H7 (cell line): ENCODE data around the gene BRD4. TPM values are rescaled to one million over a fixed set of nuclear protein-coding genes. Genes with fewer than 3 reads are reported as not detected.

Source experiments
- DNase-seq: peaks from one replicate; pipeline ENCODE4 v3.0.0; 2012
- H3K27me3 ChIP-seq: 2 replicates; pipeline ENCODE4 v1.6.0; 2011; ENCODE audit warnings: mild to moderate bottlenecking, low read length; ENCODE audit not compliant: control insufficient read depth, insufficient read depth
- H3K36me3 ChIP-seq: replicated peaks from 2 replicates; pipeline ENCODE4 v1.5.1; 2011; ENCODE audit warnings: low read length; ENCODE audit not compliant: control insufficient read depth, insufficient read depth
- H3K4me3 ChIP-seq: 2 replicates; pipeline ENCODE4 v1.5.1; 2011; ENCODE audit warnings: low read depth, mild to moderate bottlenecking, control low read depth, low read length, moderate library complexity; ENCODE audit not compliant: insufficient read depth
- total RNA-seq: library from RNA; depleted of rRNA; stranded (reverse); fragments of >200 nt; shearing (Covaris generic); gene quantifications from 2 replicates; pipeline ENCODE4 v1.2.3, GENCODE V29; 2014; rRNA removed

Gene BRD4
- 24.8 and 26.1 TPM in 2 replicates for total RNA-seq

GRCh38 chr19:15332311-15332996 is at the start of gene BRD4:
Gene BRD4 (minus strand): TSS chr19:15332539. CDS start chr19:15273099, 59,440 bp downstream.
- DNase-seq = peak; percentile 98
- H3K4me3 ChIP-seq = peak within 1 kb of the TSS; percentile 97
- H3K36me3 ChIP-seq = no peaks in the 10 kb centered on the region

GRCh38 chr19:15381864-15382263 is 49.5 kb upstream of the BRD4 start:
- H3K27me3 ChIP-seq = no peaks in the 10 kb centered on the region
- no peak overlapping the region for H3K4me3 ChIP-seq
- 0 out of 2 replicates have a peak, but pooled peaks cover 1% of the 10 kb centered on the region for H3K36me3 ChIP-seq
- DNase-seq = peak; percentile 14

More at GRCh38 chr19:15332311-15332996, at the start of gene BRD4:
- H3K27me3 ChIP-seq = no peaks in the 10 kb centered on the region

DNA sequence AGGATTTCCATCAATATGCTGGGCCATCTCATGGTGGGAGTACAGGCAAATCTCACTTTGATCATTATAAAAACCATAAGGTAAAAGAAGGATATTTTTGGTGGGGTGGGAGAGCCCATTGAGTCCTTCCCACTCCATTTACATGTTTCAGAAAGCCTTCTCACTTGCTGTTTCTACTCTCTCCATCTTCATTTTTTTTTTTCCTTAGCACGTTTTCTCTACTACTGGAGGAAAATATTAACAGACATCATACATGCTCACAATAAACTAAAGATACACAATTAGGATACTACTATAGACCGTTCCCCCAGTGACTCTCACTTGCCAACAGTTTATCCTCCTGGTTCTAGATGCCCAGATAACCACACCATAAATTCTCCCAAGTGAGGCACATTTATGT is 49.1 kb upstream of the BRD4 start:
- DNase-seq = peak; percentile 8
- peaks cover 1% of the 10 kb centered on the region; the same call in 1 of the 2 replicates for H3K36me3 ChIP-seq
- H3K4me3 ChIP-seq = no peak overlapping the region
- H3K27me3 ChIP-seq = no peaks in the 10 kb centered on the region

- no peak for DNase-seq
- Histone ChIP-seq H3K36me3 (no peaks in the 10 kb centered on the region; the same call in 1 of the 2 replicates), H3K27me3 (no peaks in the 10 kb centered on the region), H3K4me3 (peak overlapping the region; percentile 65)
These were observed 47.8 kb upstream of the BRD4 start for GRCh38 chr19:15379999-15380647.

GRCh38 chr19:15379083-15379998 is 47.0 kb upstream of the BRD4 start, which contains the start of gene AKAP8:
Gene AKAP8 (minus strand): TSS chr19:15379787. CDS start chr19:15379731, 56 bp downstream.
- H3K27me3 ChIP-seq = no peaks in the 10 kb centered on the region
- H3K36me3 ChIP-seq = no peaks in the 10 kb centered on the region; the same call in none of the 2 replicates
- H3K4me3 ChIP-seq = peak within 1 kb of the TSS; percentile 98
- peak; percentile 100 for DNase-seq

DNA sequence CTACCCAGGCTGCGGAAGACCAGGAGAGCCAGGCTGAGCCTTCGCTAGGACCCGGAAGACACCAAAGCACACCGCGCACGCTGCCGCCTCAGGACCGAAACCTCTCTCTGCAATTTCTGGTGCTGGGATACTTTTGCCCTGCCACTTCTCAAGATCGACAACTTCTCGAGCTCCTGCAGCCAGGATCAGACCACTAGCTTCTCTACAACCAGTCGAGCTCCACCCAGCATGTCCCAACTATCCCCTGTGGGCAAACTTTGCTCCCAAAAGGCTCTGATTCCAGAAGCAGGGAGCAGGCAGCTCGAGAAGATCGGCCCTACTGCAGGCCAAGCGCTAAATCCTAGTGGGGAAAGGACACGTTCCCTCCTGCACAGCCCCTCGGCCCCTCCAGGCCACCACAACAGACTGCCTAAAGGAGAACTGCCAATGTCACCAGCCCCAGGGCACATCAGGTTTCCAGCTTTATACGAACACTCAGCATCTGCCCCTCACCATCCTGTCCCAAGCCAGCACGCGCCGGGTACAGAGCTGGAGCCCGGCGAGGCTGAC is 46.3 kb upstream of the BRD4 start:
- peak overlapping the region; percentile 98 for H3K4me3 ChIP-seq
- no peaks in the 10 kb centered on the region; the same call in none of the 2 replicates for H3K36me3 ChIP-seq
- peak; percentile 77 for DNase-seq

DNA sequence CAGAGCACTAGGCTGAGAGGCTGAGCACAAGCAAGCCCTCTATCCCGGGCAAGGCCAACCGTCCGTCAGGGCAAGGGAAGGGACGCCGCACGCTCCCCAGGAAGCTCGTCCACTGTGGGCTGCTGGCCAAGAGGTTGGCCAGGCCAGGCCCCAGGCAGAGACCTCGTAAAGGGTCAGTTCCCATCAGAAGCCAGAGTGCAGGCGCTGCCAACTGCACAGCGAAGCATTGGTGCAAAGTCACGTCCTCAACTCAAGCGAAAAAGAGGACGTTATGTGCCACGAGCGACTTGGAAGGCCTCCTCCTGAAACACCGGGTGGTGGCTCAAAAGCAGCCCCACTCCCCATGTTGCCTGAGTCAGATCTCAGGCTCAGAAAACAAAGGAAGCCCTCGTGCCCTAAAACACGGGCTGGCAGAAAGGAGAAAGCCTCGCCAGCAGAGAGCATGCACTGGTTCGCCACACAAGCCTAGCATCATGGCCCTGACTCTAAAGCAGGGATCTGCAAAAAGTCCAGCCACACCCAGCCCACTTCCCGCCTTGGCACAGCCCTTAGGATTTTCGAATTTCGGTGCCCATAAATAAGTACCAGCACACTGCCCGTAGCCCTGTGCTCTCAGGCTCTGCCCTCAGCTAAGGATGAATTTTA is 42.6 kb upstream of the BRD4 start:
- H3K36me3 ChIP-seq = peaks cover 18% of the 10 kb centered on the region
- no peak overlapping the region for H3K4me3 ChIP-seq
- H3K27me3 ChIP-seq = no peaks in the 10 kb centered on the region
- no peak for DNase-seq

More for the DNA sequence above, 46.3 kb upstream of the BRD4 start:
- no peaks in the 10 kb centered on the region for H3K27me3 ChIP-seq

DNA sequence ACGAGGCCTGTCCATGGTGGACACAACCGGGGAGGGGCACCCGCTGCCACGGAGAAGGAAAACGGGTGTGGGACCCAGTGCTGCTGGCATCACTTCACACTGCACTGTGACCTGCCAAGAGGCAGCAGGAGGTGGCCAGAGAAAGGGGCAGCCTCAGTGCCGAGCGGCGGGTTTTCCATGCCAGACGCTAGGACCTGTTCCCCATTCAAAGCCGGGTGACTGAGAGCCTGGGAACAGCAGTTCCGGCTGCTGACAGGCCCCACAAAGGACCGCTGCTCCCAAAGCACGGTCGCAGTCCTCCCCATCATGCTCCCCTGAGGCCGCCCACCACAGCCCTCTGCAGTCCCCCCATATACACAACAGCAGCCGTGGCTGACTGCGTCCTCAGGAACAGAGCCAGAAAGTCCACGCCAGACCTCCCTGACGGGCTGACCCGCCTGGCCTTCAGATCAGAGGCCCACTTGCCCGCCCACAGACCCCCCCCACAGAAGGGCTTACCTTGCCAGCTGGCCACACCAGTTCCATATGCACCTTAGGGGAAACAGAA is 41.8 kb upstream of the BRD4 start:
- no peak for DNase-seq
- Histone ChIP-seq H3K27me3 (no peaks in the 10 kb centered on the region), H3K36me3 (peaks cover 20% of the 10 kb centered on the region), H3K4me3 (no peak overlapping the region)

DNA sequence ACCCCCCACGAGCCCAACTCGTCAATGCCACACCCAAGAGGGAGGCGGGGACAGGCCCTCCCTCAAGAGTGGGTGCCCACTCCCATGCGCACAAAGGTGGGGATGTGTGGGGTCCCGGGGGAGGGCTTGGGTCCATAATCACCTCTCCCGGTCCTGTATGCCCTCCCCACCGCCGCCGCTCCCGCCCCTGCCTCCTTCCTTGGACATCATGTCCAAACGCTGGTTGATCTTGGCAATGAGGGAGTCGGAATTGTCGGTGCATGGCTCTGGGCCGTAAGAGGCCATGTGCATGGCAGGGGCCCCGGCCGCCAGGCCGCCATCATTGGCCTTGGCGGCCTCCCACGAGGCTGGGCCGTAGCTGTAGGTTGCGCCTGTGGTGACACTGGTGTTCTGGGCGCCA is 41.3 kb upstream of the BRD4 start:
- no peak for DNase-seq
- no peak overlapping the region for H3K4me3 ChIP-seq
- no peaks in the 10 kb centered on the region for H3K27me3 ChIP-seq
- peaks cover 20% of the 10 kb centered on the region for H3K36me3 ChIP-seq

DNA sequence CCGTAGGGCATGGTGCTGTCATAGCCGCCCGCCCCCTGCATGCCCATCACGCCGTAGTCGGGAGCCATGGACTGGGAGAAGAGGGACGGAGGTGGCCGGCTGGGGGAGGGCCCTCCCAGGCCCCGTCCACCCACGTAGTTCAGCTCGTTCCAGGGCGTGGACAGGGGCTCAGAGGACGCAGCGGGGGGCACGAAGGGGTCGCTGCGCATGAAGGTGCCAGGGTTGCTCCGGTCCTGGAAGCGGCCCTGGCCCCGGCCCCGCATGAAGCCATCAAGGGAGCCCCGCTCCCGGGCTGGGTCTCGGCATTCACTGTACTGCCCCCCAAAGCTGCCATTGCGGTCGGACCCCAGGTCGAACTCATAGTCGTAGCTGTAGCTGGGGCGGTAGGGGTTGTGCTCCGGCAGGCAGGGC is 40.6 kb upstream of the BRD4 start:
- no peaks in the 10 kb centered on the region for H3K27me3 ChIP-seq
- peaks cover 26% of the 10 kb centered on the region for H3K36me3 ChIP-seq
- H3K4me3 ChIP-seq = no peak overlapping the region
- peak; percentile 59 for DNase-seq

GRCh38 chr19:15372470-15372869 is 40.1 kb upstream of the BRD4 start:
- peaks cover 30% of the 10 kb centered on the region for H3K36me3 ChIP-seq
- no peaks in the 10 kb centered on the region for H3K27me3 ChIP-seq
- DNase-seq = no peak
- no peak overlapping the region for H3K4me3 ChIP-seq

GRCh38 chr19:15371786-15372380 is 39.5 kb upstream of the BRD4 start:
- no peak for DNase-seq
- no peak overlapping the region for H3K4me3 ChIP-seq
- H3K36me3 ChIP-seq = peaks cover 31% of the 10 kb centered on the region
- no peaks in the 10 kb centered on the region for H3K27me3 ChIP-seq

DNA sequence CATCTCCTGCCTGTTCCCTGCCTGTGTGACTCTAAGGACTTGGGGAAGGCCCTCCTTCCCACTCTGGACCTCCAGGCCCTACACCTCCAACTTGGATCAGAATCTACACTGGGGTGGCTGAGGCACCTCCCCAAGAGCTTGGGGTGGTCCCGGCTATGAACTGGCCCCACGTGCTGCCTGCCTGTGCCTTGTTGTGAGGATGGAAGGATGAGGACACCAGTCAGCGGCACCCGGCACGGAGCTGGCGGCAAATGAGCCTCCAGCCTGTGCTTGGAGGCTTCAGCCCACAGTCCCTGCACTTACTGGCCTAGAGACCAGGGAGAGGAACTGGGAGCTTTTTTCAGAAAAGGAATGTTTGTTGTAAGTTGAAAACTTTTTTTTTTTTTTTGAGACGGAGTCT is 38.8 kb upstream of the BRD4 start:
- Histone ChIP-seq H3K27me3 (no peaks in the 10 kb centered on the region), H3K36me3 (peaks cover 31% of the 10 kb centered on the region), H3K4me3 (no peak overlapping the region)
- DNase-seq = no peak
